ENCODE measurements around the gene SAMD4B. TPM values are rescaled to one million over a fixed set of nuclear protein-coding genes. Genes with fewer than 3 reads are reported as not detected.

The SAMD4B gene
- total RNA-seq, 2 donors from 2014 or later: 101 to 153 TPM

GRCh38 chr19:39369200-39369599 is 27.0 kb downstream of the SAMD4B start:
- Histone ChIP-seq H3K4me3 (no peak overlapping the region), H3K27ac (no peak overlapping the region), H3K36me3 (peaks cover 10% of the 10 kb centered on the region), H3K9me3 (no peaks in the 10 kb centered on the region), H3K4me1 (ENCODE audit: control insufficient read depth in 1 of 2, low read depth in 2 of 2) (peaks cover 12 to 27% of the 10 kb centered on the region in 2 donors), H3K27me3 (replicated peaks; ENCODE audit: insufficient read depth) (no peaks in the 10 kb centered on the region)
- ATAC-seq (ENCODE audit: insufficient number of reproducible peaks, low FRiP score, low read depth): no peak
- no peak for DNase-seq (ENCODE audit: low spot score)
- TF ChIP-seq, protein P1, sequence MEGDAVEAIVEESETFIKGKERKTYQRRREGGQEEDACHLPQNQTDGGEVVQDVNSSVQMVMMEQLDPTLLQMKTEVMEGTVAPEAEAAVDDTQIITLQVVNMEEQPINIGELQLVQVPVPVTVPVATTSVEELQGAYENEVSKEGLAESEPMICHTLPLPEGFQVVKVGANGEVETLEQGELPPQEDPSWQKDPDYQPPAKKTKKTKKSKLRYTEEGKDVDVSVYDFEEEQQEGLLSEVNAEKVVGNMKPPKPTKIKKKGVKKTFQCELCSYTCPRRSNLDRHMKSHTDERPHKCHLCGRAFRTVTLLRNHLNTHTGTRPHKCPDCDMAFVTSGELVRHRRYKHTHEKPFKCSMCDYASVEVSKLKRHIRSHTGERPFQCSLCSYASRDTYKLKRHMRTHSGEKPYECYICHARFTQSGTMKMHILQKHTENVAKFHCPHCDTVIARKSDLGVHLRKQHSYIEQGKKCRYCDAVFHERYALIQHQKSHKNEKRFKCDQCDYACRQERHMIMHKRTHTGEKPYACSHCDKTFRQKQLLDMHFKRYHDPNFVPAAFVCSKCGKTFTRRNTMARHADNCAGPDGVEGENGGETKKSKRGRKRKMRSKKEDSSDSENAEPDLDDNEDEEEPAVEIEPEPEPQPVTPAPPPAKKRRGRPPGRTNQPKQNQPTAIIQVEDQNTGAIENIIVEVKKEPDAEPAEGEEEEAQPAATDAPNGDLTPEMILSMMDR (IDR thresholded peaks at IDR 0.05): no peak

DNA sequence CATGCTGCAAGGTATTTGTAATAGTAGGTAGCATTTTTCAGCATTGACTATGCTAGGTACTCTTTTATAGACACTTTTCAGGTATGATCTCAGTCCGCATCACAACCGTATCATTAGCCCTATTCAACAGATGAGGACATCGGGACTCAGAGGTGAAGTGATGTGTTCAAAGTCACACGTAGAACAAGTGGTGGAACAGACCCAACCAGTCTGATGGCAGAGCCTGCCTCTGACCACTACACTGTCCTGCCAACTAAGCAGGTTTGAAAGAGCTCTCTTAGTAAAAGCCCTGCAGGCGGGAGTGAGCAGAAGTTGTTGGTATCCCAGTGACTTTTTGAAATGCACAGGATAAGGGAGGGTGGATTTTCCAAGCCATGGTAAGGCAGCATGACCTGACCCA is 28.5 kb downstream of the SAMD4B start:
- Histone ChIP-seq H3K27ac (peak overlapping the region; percentile 70 to 99), H3K4me1 (ENCODE audit: control insufficient read depth in 1 of 2, low read depth in 2 of 2) (peaks cover 12 to 28% of the 10 kb centered on the region in 2 donors), H3K4me3 (no peak overlapping the region), H3K36me3 (peaks cover 13% of the 10 kb centered on the region), H3K9me3 (no peaks in the 10 kb centered on the region), H3K27me3 (replicated peaks; ENCODE audit: insufficient read depth) (no peaks in the 10 kb centered on the region)
- DNase-seq (ENCODE audit: low spot score) (no peak), ATAC-seq (ENCODE audit: insufficient number of reproducible peaks, low FRiP score, low read depth) (no peak)
- TF ChIP-seq, protein P1 (IDR thresholded peaks at IDR 0.05): no peak

DNA sequence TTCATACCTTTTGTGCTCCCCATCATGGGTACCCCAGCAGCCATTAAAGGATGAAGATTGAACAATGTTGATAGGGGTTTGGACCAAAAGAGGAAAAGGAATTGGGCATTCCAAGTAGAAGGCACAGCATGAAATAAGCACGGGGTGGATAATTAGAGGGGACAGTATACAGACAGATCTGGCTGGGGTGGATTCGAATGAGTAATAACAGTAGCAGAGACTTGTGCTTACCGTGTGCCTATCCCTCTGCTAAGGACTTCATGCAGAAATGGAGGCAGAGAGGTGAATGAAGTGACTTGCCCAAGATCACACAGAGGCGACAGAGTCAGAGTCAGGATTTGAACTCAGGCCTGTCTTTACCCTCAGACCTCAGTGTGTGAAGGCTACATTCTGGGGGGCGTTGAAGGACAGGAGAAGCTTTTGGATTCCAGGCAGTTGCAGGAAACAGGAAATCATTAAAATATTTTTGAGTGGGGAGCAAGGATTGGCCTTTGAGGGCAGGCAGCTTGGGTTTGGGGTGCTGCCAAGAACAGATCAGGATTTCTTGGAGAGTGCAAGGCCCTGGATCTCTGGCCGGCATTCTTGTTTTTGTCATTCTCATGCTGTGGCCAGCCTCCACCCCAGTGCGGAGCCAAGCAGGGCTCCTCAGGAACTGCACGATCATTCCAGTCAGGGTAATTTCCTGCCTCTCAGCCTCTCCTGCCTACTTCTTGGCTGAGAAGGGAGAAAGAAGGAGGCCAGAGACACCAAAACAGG is 30.0 kb downstream of the SAMD4B start:
- Histone ChIP-seq H3K27ac (peak overlapping the region; percentile 98 to 99), H3K36me3 (peaks cover 28% of the 10 kb centered on the region), H3K4me3 (peak overlapping the region; percentile 30), H3K9me3 (no peaks in the 10 kb centered on the region), H3K27me3 (replicated peaks; ENCODE audit: insufficient read depth) (no peaks in the 10 kb centered on the region), H3K4me1 (ENCODE audit: control insufficient read depth in 1 of 2, low read depth in 2 of 2) (peaks cover 12 to 28% of the 10 kb centered on the region in 2 donors)
- ATAC-seq (ENCODE audit: insufficient number of reproducible peaks, low FRiP score, low read depth) (peak; percentile 83), DNase-seq (ENCODE audit: low spot score) (peak; percentile 60)
- TF ChIP-seq, protein P1 (IDR thresholded peaks at IDR 0.05): no peak

DNA sequence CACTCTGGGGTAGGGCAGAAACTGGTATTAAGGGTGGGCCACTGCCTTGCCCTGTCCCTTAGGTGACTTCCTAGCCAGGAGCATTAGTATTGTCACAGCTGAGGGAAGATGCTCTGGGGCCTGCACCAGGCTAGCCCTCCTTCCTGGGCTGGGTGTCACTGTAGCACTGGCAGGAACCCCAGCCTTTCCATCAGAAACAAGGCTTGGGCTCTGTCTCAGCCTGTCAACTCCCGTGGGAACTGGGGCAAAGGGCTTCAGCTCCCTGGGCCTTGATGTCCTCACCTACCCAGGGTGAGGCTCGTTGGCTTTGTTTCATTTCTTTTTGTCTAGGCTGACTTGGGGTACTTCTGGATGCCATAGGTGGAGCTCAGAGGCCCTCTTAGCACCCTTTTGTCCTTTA is 30.7 kb downstream of the SAMD4B start:
- H3K4me3 ChIP-seq: peak overlapping the region; percentile 30
- peaks cover 12 to 28% of the 10 kb centered on the region in 2 donors for H3K4me1 ChIP-seq (ENCODE audit: control insufficient read depth in 1 of 2, low read depth in 2 of 2)
- H3K36me3 ChIP-seq: peaks cover 35% of the 10 kb centered on the region
- ATAC-seq (ENCODE audit: insufficient number of reproducible peaks, low FRiP score, low read depth) (no peak), DNase-seq (ENCODE audit: low spot score) (no peak)
- TF ChIP-seq, protein P1 (IDR thresholded peaks at IDR 0.05): no peak
- no peaks in the 10 kb centered on the region for H3K9me3 ChIP-seq
- H3K27me3 ChIP-seq (replicated peaks; ENCODE audit: insufficient read depth): no peaks in the 10 kb centered on the region
- peak overlapping the region; percentile 98 to 99 for H3K27ac ChIP-seq

DNA sequence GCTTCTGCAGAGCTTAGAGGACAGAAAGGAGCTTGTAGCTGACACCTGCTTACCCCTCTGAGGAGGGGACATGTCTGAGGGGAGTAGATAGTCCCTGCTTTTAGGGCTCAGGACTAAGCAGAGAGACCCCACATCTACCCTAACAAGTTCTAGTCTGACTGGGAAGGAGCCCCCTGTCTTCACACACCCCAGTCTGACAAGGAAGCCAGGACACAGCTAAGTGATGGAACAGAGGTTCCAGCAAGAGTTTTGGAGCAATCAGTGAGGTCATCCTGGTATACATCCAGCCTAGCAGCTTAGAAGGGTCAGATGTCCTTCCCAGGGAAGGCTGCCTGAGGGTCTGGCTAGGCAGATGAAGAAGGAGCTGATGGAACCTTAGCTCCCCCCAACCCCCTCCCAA is 33.7 kb downstream of the SAMD4B start:
- TF ChIP-seq, protein P1 (IDR thresholded peaks at IDR 0.05): no peak
- Histone ChIP-seq H3K27me3 (replicated peaks; ENCODE audit: insufficient read depth) (no peaks in the 10 kb centered on the region), H3K36me3 (peaks cover 53% of the 10 kb centered on the region), H3K9me3 (no peaks in the 10 kb centered on the region), H3K4me3 (no peak overlapping the region), H3K4me1 (ENCODE audit: control insufficient read depth in 1 of 2, low read depth in 2 of 2) (peaks cover 12 to 28% of the 10 kb centered on the region in 2 donors), H3K27ac (no peak overlapping the region)
- DNase-seq (ENCODE audit: low spot score) (no peak), ATAC-seq (ENCODE audit: insufficient number of reproducible peaks, low FRiP score, low read depth) (no peak)

Measured in thoracic aorta (tissue), 2 donors.